Right lobe of liver (tissue), 6 donors: ENCODE results near the gene AGO3. TPM values are rescaled to one million over a fixed set of nuclear protein-coding genes. Genes with fewer than 3 reads are reported as not detected.

Experiments
- ATAC-seq, 4 donors: fragments of 200-7000 bp; cut with Tn5 transposase; one replicate each; pipeline ENCODE4 v1.9.1; 2020; ENCODE audit warnings: mild to moderate bottlenecking in 4 of 4, moderate library complexity in 4 of 4
- DNase-seq, 3 donors: peaks; one replicate each; pipeline ENCODE4 v3.0.0-alpha.2; 2020
- H3K27ac ChIP-seq, 3 donors: fragments of 200-600 bp; one replicate each; pipeline ENCODE4 v1.8.0; 2022
- H3K27me3 ChIP-seq, 2 donors: fragments of 200-600 bp; one replicate each; pipeline ENCODE4 v1.8.0; 2022
- H3K36me3 ChIP-seq, 4 donors: fragments of 200-600 bp; sonication (generic) in 1 of 4; one replicate each; pipeline versions ENCODE4 v1.5.1 to v1.8.0; 2017 to 2022; ENCODE audit warnings: control low read depth in 1 of 4
- H3K4me1 ChIP-seq, 4 donors: fragments of 200-600 bp; sonication (generic) in 1 of 4; one replicate each; pipeline versions ENCODE4 v1.5.1 to v1.8.0; 2017 to 2022; ENCODE audit warnings: control low read depth in 1 of 4
- H3K4me3 ChIP-seq, 3 donors: fragments of 200-600 bp; one replicate each; pipeline ENCODE4 v1.8.0; 2022
- H3K9me3 ChIP-seq, 4 donors: fragments of 200-600 bp; sonication (generic) in 1 of 4; one replicate each; pipeline versions ENCODE4 v1.5.1 to v1.8.0; 2017 to 2022; ENCODE audit warnings: control low read depth in 1 of 4
- CTCF ChIP-seq, 4 donors: fragments of 200-600 bp in 3 of 4; fragments of 450-650 bp in 1 of 4; IDR thresholded peaks; one replicate each; pipeline versions ENCODE4 v1.5.1 to v1.8.0; 2016 to 2022; ENCODE audit warnings: antibody characterized with exemption in 4 of 4, mild to moderate bottlenecking in 2 of 4
- POLR2A ChIP-seq: fragments of 450-650 bp; IDR thresholded peaks from one replicate; pipeline ENCODE4 v1.6.1; 2017; ENCODE audit warnings: antibody characterized with exemption, mild to moderate bottlenecking
- WGBS: methylation state at CpG from one replicate; pipeline ENCODE4 v1.1.6; 2018; ENCODE audit warnings: low coverage, low lambda C conversion rate; ENCODE audit not compliant: insufficient coverage; ENCODE audit errors: missing lambda C conversion rate; 5-methylcytosine and 5-hydroxymethylcytosine counted together
- intact Hi-C, 2 donors: fragments of 100-400 bp; cut with DNase I; formaldehyde crosslinking; loops; one replicate each; pipeline versions ENCODE4 v1.11.2 to v1.14.1; 2022
- total RNA-seq, 6 experiments: library from RNA; depleted of rRNA in 2 of 6; stranded (reverse); fragments of >200 nt in 2 of 6; fragmentation: NEBNext Ultra II Directional in 3 of 6; extraction: Animal tissue kit (Norgen Biotek cat#: 25700) in 3 of 6; gene quantifications; one replicate each; pipeline versions ENCODE4 v1.1.0 to v1.2.4, GENCODE V29; 2016 to 2023
- donor health status: DM: no; HTN: yes; CAD: no.
- donor health status: DM: no; HTN: no; CAD: no.
- donor health status: DM: no; HTN: no; CAD: no.
- donor health status: DM: no; HTN: yes; CAD: no.
- donor health status: DM: no; HTN: yes; CAD: no.

Gene AGO3
- total RNA-seq, 6 experiments from 2014 or later: 7.0 to 16.2 (median 13.1) TPM

- Histone ChIP-seq H3K27ac (no peak overlapping the region), H3K27me3 (no peaks in the 10 kb centered on the region), H3K9me3 (no peaks in the 10 kb centered on the region), H3K4me1 (peaks cover 0 to 9% (median 0%) of the 10 kb centered on the region in 4 donors), H3K4me3 (no peak overlapping the region), H3K36me3 (peaks cover 0 to 41% (median 7%) of the 10 kb centered on the region in 4 donors)
- no CpG with 5 or more reads among the region's 3 CpGs for WGBS
- intact Hi-C loops: loop anchor here in 1 of 2 donors (10.0 kb wide), 1 partner anchor 91 kb away; no protein-coding TSS in a partner anchor
- DNase-seq: no peak
- TF ChIP-seq POLR2A (no peak), CTCF (IDR thresholded peaks at IDR 0.05) (no peak)
- peak in 1 of 4 donors; percentile 32 for ATAC-seq
Observed at GRCh38 chr1:36093929-36094328, 163.0 kb downstream of the AGO3 start.

- ATAC-seq (no peak), DNase-seq (no peak)
- Histone ChIP-seq H3K9me3 (no peaks in the 10 kb centered on the region), H3K27ac (no peak overlapping the region), H3K27me3 (no peaks in the 10 kb centered on the region), H3K4me1 (peaks cover 0 to 5% (median 0%) of the 10 kb centered on the region in 4 donors), H3K4me3 (no peak overlapping the region), H3K36me3 (peaks cover 0 to 41% (median 7%) of the 10 kb centered on the region in 4 donors)
- TF ChIP-seq POLR2A (no peak), CTCF (IDR thresholded peaks at IDR 0.05) (no peak)
- intact Hi-C loops: loop anchor here in 1 of 2 donors (10.0 kb wide), 1 partner anchor 90 kb away; no protein-coding TSS in a partner anchor
- 90% methylated on average over 2 of the region's 8 CpGs for WGBS
Observed at GRCh38 chr1:36094621-36095061, 163.7 kb downstream of the AGO3 start.

GRCh38 chr1:36095760-36096405, 165.0 kb downstream of the AGO3 start:
- H3K27me3 ChIP-seq: no peaks in the 10 kb centered on the region
- WGBS: 78% methylated on average over 6 of the region's 15 CpGs
- H3K27ac ChIP-seq: no peak overlapping the region
- no peak for ATAC-seq
- DNase-seq: no peak
- no peak overlapping the region for H3K4me3 ChIP-seq
- peaks cover 0 to 41% (median 7%) of the 10 kb centered on the region in 4 donors for H3K36me3 ChIP-seq
- intact Hi-C loops: loop anchor here in 1 of 2 donors (10.0 kb wide), 1 partner anchor 89 kb away; no protein-coding TSS in a partner anchor
- peaks cover 0 to 5% (median 2%) of the 10 kb centered on the region in 4 donors for H3K4me1 ChIP-seq
- no peaks in the 10 kb centered on the region for H3K9me3 ChIP-seq
- no peak for TF ChIP-seq POLR2A
- TF ChIP-seq CTCF (IDR thresholded peaks at IDR 0.05): no peak

GRCh38 chr1:36096500-36097432, 165.9 kb downstream of the AGO3 start:
- no peak for DNase-seq

More at GRCh38 chr1:36096500-36097432, 165.9 kb downstream of the AGO3 start:
- Histone ChIP-seq H3K9me3 (no peaks in the 10 kb centered on the region), H3K4me1 (peaks cover 0 to 5% (median 2%) of the 10 kb centered on the region in 4 donors), H3K4me3 (no peak overlapping the region), H3K36me3 (peaks cover 0 to 34% (median 7%) of the 10 kb centered on the region in 4 donors), H3K27me3 (no peaks in the 10 kb centered on the region), H3K27ac (no peak overlapping the region)
- intact Hi-C loops: loop anchor here in 1 of 2 donors (10.0 kb wide), 1 partner anchor 88 kb away; no protein-coding TSS in a partner anchor
- TF ChIP-seq CTCF (IDR thresholded peaks at IDR 0.05): no peak
- TF ChIP-seq POLR2A: no peak
- 73% methylated on average over 4 of the region's 16 CpGs for WGBS
- no peak for ATAC-seq
